Lung (tissue), 12 donors: Measurements from ENCODE around the gene FGF12. TPM values are rescaled to one million over a fixed set of nuclear protein-coding genes. Genes with fewer than 3 reads are reported as not detected.

Source experiments
- ATAC-seq: fragments of 200-7000 bp; cut with Tn5 transposase; one replicate; pipeline ENCODE4 v1.9.1; 2020; ENCODE audit warnings: moderate number of reproducible peaks; ENCODE audit not compliant: insufficient read depth, low FRiP score
- DNase-seq, 3 donors: peaks; one replicate each; pipeline ENCODE4 v3.0.0-alpha.2; 2013 to 2017
- H3K27ac ChIP-seq, 2 donors: one replicate each; pipeline ENCODE4 v1.5.1; 2013; ENCODE audit warnings: mild to moderate bottlenecking in 2 of 2, moderate library complexity in 2 of 2, control low read depth in 1 of 2, inconsistent platforms in 1 of 2, low read depth in 1 of 2, low read length in 1 of 2
- H3K27me3 ChIP-seq, 3 donors: one replicate each; pipeline ENCODE4 v1.5.1; 2013; ENCODE audit warnings: low read length in 2 of 3; ENCODE audit not compliant: control insufficient read depth in 3 of 3, insufficient read depth in 3 of 3
- H3K36me3 ChIP-seq, 4 donors: one replicate each; pipeline ENCODE4 v1.5.1; 2013; ENCODE audit warnings: low read length in 4 of 4, mild to moderate bottlenecking in 1 of 4, moderate library complexity in 1 of 4; ENCODE audit not compliant: control insufficient read depth in 4 of 4, insufficient read depth in 4 of 4
- H3K4me1 ChIP-seq, 5 donors: one replicate each; pipeline ENCODE4 v1.5.1; 2013; ENCODE audit warnings: low read length in 5 of 5, mild to moderate bottlenecking in 2 of 5, moderate library complexity in 1 of 5; ENCODE audit not compliant: control insufficient read depth in 5 of 5, insufficient read depth in 5 of 5
- H3K4me3 ChIP-seq: one replicate; pipeline ENCODE4 v1.5.1; 2013; ENCODE audit warnings: mild to moderate bottlenecking, control low read depth, moderate library complexity
- H3K9ac ChIP-seq, 2 donors: one replicate each; pipeline ENCODE4 v1.5.1; 2013; ENCODE audit warnings: low read length in 2 of 2, control low read depth in 1 of 2; ENCODE audit not compliant: insufficient read depth in 1 of 2
- H3K9me3 ChIP-seq, 4 donors: one replicate each; pipeline ENCODE4 v1.5.1; 2013; ENCODE audit warnings: low read length in 3 of 4, mild to moderate bottlenecking in 1 of 4, moderate library complexity in 1 of 4; ENCODE audit not compliant: control insufficient read depth in 4 of 4, insufficient read depth in 3 of 4
- WGBS, 2 donors: extraction: QIAGEN DNeasy Blood & Tissue Kit; methylation state at CpG; one replicate each; pipeline ENCODE4 v1.1.7; 2013; 5-methylcytosine and 5-hydroxymethylcytosine counted together
- polyA plus RNA-seq, 2 donors: library from polyadenylated mRNA; stranded (reverse); fragments of 200-250 nt; gene quantifications; one replicate each; pipeline ENCODE4 v1.2.1, GENCODE V29; 2013
- total RNA-seq, 2 donors: library from RNA; depleted of rRNA in 1 of 2; stranded (reverse); fragments of >200 nt in 1 of 2; gene quantifications; one replicate each; pipeline ENCODE4 v1.2.1, GENCODE V29; 2014 to 2021
- TF ChIP-seq, protein P1 (sequence below): IDR thresholded peaks from 2 replicates; pipeline ENCODE4 v1.5.1; 2012; ENCODE audit warnings: mild to moderate bottlenecking; ENCODE audit errors: control extremely low read depth, extremely low read depth
- donor health status: control.
- donor health status: control.
- donor health status: Bipolar disorder and iron deficiency.
- donor health status: healthy.
- donor health status: DM: yes; HTN: yes; CAD: no.

FGF12 gene
- total and polyA plus RNA-seq, 4 donors = 0.23 to 6.0 (median 1.7) TPM

DNA sequence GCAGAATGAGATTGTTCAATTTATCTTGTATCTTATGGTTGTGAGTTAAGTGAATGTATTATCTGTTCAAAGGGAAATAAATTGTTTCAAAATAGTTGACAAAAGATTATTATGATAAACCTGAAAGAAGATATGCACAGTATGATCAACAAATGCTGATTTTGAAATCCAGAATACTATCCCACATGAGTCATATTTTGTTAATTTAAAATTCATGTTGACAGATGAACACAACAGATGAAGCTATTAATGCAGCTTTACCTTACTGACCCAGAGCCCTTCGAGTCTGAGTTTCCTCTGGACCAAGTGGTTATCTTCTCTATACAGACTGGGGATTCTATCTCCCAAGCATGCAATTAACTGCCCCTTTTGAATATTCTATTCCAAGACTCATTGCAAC, 482.8 kb downstream of the FGF12 start:
- H3K27ac ChIP-seq = no peak overlapping the region
- H3K9ac ChIP-seq = no peak overlapping the region
- ATAC-seq (no peak), DNase-seq (no peak)
- WGBS, 2 donors = 69 to 84% methylated on average over 1 of the region's 1 CpG
- no peaks in the 10 kb centered on the region for H3K36me3 ChIP-seq
- H3K27me3 ChIP-seq = no peaks in the 10 kb centered on the region
- peaks cover 0 to 4% (median 0%) of the 10 kb centered on the region in 5 donors for H3K4me1 ChIP-seq
- TF ChIP-seq, protein P1, sequence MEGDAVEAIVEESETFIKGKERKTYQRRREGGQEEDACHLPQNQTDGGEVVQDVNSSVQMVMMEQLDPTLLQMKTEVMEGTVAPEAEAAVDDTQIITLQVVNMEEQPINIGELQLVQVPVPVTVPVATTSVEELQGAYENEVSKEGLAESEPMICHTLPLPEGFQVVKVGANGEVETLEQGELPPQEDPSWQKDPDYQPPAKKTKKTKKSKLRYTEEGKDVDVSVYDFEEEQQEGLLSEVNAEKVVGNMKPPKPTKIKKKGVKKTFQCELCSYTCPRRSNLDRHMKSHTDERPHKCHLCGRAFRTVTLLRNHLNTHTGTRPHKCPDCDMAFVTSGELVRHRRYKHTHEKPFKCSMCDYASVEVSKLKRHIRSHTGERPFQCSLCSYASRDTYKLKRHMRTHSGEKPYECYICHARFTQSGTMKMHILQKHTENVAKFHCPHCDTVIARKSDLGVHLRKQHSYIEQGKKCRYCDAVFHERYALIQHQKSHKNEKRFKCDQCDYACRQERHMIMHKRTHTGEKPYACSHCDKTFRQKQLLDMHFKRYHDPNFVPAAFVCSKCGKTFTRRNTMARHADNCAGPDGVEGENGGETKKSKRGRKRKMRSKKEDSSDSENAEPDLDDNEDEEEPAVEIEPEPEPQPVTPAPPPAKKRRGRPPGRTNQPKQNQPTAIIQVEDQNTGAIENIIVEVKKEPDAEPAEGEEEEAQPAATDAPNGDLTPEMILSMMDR = no peak
- H3K9me3 ChIP-seq = no peaks in the 10 kb centered on the region
- no peak overlapping the region for H3K4me3 ChIP-seq

DNA sequence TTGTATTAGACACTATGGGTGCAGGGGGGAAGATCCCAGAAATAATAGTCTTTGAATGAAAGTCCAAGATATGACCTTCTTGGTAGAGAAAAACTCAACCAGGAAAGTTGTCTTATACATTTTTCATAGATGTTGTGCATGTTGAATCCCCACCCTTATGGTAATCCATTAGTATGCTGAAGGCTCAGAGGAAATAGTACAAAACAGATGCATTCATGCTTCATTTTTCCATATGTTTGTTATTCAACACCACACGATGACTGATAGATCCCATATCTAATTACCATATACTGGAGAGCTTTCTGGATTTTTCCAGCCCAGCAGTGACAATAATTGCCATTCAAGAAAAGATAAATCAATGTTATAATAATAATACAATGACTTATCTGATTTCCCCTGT, 487.4 kb downstream of the FGF12 start:
- H3K4me1 ChIP-seq = peaks cover 0 to 2% (median 0%) of the 10 kb centered on the region in 5 donors
- no peaks in the 10 kb centered on the region for H3K36me3 ChIP-seq
- no peak for DNase-seq
- no peak overlapping the region for H3K27ac ChIP-seq
- H3K9ac ChIP-seq = no peak overlapping the region
- no peaks in the 10 kb centered on the region for H3K27me3 ChIP-seq
- no peak for ATAC-seq
- 76 to 83% methylated on average over 1 of the region's 1 CpG for whole genome bisulfite sequencing, 2 donors
- peaks cover 0 to 2% (median 0%) of the 10 kb centered on the region in 4 donors for H3K9me3 ChIP-seq
- no peak overlapping the region for H3K4me3 ChIP-seq
- TF ChIP-seq, protein P1 = no peak

DNA sequence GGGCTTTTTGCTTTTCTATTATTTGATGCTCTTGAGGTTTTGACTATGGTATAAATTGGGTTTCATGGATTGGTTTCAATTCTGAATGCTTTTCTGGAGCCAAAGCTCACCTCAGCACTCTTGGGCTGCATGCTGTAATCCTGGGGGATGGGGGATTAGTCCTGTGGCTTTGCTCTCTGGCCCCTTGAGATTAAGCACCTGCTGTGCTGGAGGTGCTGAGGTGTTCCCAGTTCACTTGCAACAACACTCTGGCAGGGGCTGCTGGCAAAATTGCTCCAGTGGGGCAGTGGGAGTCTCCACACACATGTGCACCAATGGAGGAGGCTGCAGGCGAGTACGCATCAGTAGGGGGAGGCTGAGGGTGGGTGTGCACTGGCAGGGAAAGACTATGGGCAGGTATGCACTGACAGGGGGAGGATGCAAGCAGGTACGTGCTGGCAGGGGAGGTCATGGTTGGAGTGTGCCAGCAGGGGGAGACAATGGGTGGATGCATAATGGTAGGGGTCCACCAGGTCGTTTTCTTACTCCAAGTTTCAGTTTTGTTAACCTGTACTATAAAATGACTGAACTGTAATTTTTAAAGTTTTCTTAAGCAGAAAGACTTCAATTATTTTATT, 489.2 kb downstream of the FGF12 start:
- DNase-seq = no peak

More for the DNA sequence above, 489.2 kb downstream of the FGF12 start:
- H3K27ac ChIP-seq = no peak overlapping the region
- no peak for ATAC-seq
- TF ChIP-seq, protein P1 = no peak
- WGBS, 2 donors = 68 to 78% methylated on average over 4 of the region's 4 CpGs
- no peaks in the 10 kb centered on the region for H3K36me3 ChIP-seq
- H3K27me3 ChIP-seq = no peaks in the 10 kb centered on the region
- no peak overlapping the region for H3K4me3 ChIP-seq
- no peak overlapping the region for H3K9ac ChIP-seq
- peaks cover 0 to 2% (median 0%) of the 10 kb centered on the region in 5 donors for H3K4me1 ChIP-seq
- H3K9me3 ChIP-seq = peaks cover 0 to 2% (median 0%) of the 10 kb centered on the region in 4 donors
